K562 (cell line): ENCODE data around the gene CTRB2. TPM values are rescaled to one million over a fixed set of nuclear protein-coding genes. Genes with fewer than 3 reads are reported as not detected.

Experiments used
- ARID1B ChIP-seq: fragments of 450-650 bp; IDR thresholded peaks from 2 replicates; pipeline ENCODE4 v1.6.1; 2016; ENCODE audit warnings: antibody characterized with exemption, mild to moderate bottlenecking, inconsistent platforms
- DIDO1 ChIP-seq: fragments of 450-650 bp; IDR thresholded peaks from 2 replicates; pipeline ENCODE4 v1.6.1; 2016; ENCODE audit warnings: low read depth, missing biosample characterization, missing genetic modification characterization
- EP300 ChIP-seq: IDR thresholded peaks from 2 replicates; pipeline ENCODE4 v1.6.1; 2012; ENCODE audit warnings: low read length, improper control_type of control experiment
- MYC ChIP-seq, 2 experiments: fragments of 250-450 bp in 1 of 2; sonication (Bioruptor Pico) in 1 of 2; IDR thresholded peaks; 2 replicates each; pipeline versions ENCODE4 v1.5.1 to v1.6.1; 2012 to 2021; ENCODE audit warnings: low read depth in 2 of 2, borderline replicate concordance in 1 of 2, improper control_type of control experiment in 1 of 2, low read length in 1 of 2, mild to moderate bottlenecking in 1 of 2, moderate library complexity in 1 of 2
- NBN ChIP-seq: fragments of 450-650 bp; IDR thresholded peaks from 2 replicates; pipeline ENCODE4 v1.6.1; 2016; ENCODE audit warnings: low read depth, mild to moderate bottlenecking
- NFXL1 ChIP-seq: fragments of 450-650 bp; formaldehyde crosslinking; IDR thresholded peaks from 2 replicates; pipeline ENCODE4 v1.4.0; 2021; ENCODE audit warnings: mild to moderate bottlenecking
- SAFB ChIP-seq: fragments of 200-400 bp; formaldehyde crosslinking; IDR thresholded peaks from 2 replicates; pipeline ENCODE4 v1.6.1; 2017; ENCODE audit warnings: low read depth, low read length, borderline replicate concordance
- ZNF696 ChIP-seq: fragments of 250-450 bp; sonication (Bioruptor Pico); conservative IDR thresholded peaks from 2 replicates; pipeline ENCODE4 v1.4.0; 2020; ENCODE audit warnings: mild to moderate bottlenecking, moderate library complexity
- ZNF780A ChIP-seq: fragments of 250-450 bp; sonication (Bioruptor Pico); IDR thresholded peaks from 2 replicates; pipeline ENCODE4 v1.5.0; 2021; ENCODE audit warnings: mild to moderate bottlenecking
- polyA plus RNA-seq, 8 experiments: library from polyadenylated mRNA; depleted of rRNA in 4 of 8; stranded (reverse) in 5 of 8; unstranded in 3 of 8; fragments of >200 nt; fragmentation: Nextera tagmentation in 2 of 8; fragmentation: Illumina TruSeq in 1 of 8; extraction: Ambion mirVana in 2 of 8; extraction: Trizol in 1 of 8; gene quantifications; 2 replicates each; pipeline versions ENCODE4 v1.2.1 to v1.2.3, GENCODE V29; 2011 to 2014; ENCODE audit warnings: inconsistent platforms in 1 of 8, missing spikeins in 1 of 8
- total RNA-seq, 7 experiments: library from RNA; depleted of rRNA in 6 of 7; stranded (reverse); fragments of >200 nt in 6 of 7; fragmentation: Illumina TruSeq in 2 of 7; extraction: Trizol in 2 of 7; gene quantifications; 2 replicates each; pipeline versions ENCODE4 v1.2.1 to v1.2.3, GENCODE V29; 2011 to 2021; ENCODE audit warnings: low replicate concordance in 1 of 7
- TF ChIP-seq, protein P1 (sequence below), 2 experiments: fragments of 450-650 bp; IDR thresholded peaks; 2 replicates each; pipeline ENCODE4 v1.6.1; 2016; ENCODE audit warnings: mild to moderate bottlenecking in 2 of 2, borderline replicate concordance in 1 of 2, low read depth in 1 of 2, moderate library complexity in 1 of 2
- TF ChIP-seq, protein P2 (sequence below): fragments of 250-450 bp; sonication (Bioruptor Pico); IDR thresholded peaks from 2 replicates; pipeline ENCODE4 v1.5.0; 2020; ENCODE audit warnings: mild to moderate bottlenecking
- TF ChIP-seq, protein P3 (sequence below): fragments of 250-450 bp; sonication (Bioruptor Pico); IDR thresholded peaks from 2 replicates; pipeline ENCODE4 v1.4.0; 2020; ENCODE audit warnings: mild to moderate bottlenecking, moderate library complexity
- TF ChIP-seq, protein P4 (sequence below): fragments of 450-650 bp; IDR thresholded peaks from 2 replicates; pipeline ENCODE4 v1.6.1; 2016; ENCODE audit warnings: low read depth, mild to moderate bottlenecking, moderate library complexity

CTRB2 gene
- total and polyA plus RNA-seq, 9 of the 15 experiments (the other 6 are each of a cell fraction or from before 2014, with no cell fraction given) = 5.1 TPM; not detected in 8

DNA sequence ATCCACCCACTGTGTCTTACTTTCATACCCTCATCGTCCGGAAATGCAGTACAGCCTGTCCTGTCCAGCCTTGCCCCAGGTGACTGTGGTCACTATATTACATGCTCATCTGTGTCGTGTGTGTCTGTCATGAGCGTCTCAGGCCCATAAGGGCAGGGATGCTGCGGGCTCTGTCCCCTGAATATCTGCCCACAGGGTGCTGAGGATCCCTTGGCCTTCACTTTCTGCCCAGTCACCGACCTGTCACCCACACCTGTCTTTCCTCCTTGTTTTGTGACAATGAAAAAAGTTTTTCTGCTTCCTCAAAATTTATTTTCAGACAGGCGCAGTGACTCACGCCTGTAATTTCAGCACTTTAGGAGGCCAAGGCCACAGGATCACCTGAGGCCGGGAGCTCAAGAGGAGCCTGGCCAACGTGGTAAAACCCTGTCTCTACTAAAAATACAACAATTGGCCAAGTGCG is 10.5 kb upstream of the CTRB2 start (continued):
- TF ChIP-seq SAFB = no peak
- TF ChIP-seq ARID1B = no peak
- TF ChIP-seq ZNF696 (CRISPR knock-in tag) = no peak
- TF ChIP-seq, protein P1, sequence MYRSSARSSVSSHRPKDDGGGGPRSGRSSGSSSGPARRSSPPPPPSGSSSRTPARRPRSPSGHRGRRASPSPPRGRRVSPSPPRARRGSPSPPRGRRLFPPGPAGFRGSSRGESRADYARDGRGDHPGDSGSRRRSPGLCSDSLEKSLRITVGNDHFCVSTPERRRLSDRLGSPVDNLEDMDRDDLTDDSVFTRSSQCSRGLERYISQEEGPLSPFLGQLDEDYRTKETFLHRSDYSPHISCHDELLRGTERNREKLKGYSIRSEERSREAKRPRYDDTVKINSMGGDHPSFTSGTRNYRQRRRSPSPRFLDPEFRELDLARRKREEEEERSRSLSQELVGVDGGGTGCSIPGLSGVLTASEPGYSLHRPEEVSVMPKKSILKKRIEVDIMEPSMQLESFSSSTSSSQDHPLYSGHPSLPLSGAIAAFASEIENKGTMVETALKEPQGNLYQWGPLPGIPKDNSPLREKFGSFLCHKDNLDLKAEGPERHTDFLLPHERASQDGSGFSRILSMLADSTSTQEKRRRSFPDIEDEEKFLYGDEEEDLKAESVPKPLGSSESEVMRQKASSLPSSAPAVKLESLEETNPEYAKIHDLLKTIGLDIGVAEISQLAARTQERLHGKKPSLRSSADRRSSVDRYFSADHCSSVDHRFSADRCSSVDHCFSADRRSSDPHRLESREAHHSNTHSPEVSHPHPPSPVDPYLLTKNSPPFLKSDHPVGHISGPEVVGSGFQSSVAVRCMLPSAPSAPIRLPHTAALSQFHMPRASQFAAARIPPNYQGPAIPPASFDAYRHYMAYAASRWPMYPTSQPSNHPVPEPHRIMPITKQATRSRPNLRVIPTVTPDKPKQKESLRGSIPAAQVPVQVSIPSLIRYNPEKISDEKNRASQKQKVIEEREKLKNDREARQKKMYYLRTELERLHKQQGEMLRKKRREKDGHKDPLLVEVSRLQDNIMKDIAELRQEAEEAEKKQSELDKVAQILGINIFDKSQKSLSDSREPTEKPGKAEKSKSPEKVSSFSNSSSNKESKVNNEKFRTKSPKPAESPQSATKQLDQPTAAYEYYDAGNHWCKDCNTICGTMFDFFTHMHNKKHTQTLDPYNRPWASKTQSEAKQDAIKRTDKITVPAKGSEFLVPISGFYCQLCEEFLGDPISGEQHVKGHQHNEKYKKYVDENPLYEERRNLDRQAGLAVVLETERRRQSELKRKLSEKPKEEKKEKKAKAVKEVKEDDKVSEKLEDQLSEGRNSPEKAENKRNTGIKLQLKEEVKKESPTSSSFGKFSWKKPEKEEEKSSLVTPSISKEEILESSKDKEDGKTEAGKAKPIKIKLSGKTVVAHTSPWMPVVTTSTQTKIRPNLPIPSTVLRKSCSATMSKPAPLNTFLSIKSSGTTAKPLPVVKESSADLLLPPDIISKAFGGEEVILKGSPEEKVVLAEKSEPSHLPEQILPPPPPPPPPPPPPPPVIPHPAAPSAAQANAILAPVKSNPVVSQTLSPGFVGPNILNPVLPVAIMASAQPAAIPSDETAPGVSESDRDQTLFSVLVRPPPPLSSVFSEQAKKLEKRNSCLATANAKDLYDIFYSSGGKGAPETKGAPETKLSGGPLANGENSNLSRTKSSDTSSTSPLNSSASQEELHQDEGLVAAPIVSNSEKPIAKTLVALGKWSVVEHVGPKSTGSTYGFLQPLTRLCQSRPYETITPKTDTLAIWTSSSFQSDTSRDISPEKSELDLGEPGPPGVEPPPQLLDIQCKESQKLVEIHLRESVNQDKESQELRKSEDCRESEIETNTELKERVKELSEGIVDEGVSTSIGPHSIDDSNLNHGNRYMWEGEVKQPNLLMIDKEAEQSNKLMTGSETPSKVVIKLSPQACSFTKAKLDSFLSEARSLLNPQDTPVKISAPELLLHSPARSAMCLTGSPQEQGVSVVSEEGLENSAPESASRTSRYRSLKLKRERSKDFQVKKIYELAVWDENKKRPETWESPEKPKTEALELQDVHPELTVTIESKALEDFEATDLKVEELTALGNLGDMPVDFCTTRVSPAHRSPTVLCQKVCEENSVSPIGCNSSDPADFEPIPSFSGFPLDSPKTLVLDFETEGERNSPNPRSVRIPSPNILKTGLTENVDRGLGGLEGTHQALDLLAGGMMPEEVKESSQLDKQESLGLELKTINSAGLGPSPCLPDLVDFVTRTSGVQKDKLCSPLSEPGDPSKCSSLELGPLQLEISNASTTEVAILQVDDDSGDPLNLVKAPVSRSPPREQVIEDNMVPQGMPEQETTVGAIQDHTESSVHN (IDR thresholded peaks at IDR 0.05; ENCODE audit: borderline replicate concordance in 1 of 2, low read depth in 1 of 2) = no peak
- TF ChIP-seq, protein P2, sequence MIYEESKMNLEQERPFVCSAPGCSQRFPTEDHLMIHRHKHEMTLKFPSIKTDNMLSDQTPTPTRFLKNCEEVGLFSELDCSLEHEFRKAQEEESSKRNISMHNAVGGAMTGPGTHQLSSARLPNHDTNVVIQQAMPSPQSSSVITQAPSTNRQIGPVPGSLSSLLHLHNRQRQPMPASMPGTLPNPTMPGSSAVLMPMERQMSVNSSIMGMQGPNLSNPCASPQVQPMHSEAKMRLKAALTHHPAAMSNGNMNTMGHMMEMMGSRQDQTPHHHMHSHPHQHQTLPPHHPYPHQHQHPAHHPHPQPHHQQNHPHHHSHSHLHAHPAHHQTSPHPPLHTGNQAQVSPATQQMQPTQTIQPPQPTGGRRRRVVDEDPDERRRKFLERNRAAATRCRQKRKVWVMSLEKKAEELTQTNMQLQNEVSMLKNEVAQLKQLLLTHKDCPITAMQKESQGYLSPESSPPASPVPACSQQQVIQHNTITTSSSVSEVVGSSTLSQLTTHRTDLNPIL (CRISPR knock-in tag) = no peak
- no peak for TF ChIP-seq EP300
- TF ChIP-seq ZNF780A = no peak
- TF ChIP-seq MYC (IDR thresholded peaks at IDR 0.05; ENCODE audit: low read depth, low read length) = no peak
- no peak for TF ChIP-seq MYC (CRISPR knock-in tag; IDR thresholded peaks at IDR 0.05; ENCODE audit: borderline replicate concordance, low read depth)
- TF ChIP-seq, protein P3, sequence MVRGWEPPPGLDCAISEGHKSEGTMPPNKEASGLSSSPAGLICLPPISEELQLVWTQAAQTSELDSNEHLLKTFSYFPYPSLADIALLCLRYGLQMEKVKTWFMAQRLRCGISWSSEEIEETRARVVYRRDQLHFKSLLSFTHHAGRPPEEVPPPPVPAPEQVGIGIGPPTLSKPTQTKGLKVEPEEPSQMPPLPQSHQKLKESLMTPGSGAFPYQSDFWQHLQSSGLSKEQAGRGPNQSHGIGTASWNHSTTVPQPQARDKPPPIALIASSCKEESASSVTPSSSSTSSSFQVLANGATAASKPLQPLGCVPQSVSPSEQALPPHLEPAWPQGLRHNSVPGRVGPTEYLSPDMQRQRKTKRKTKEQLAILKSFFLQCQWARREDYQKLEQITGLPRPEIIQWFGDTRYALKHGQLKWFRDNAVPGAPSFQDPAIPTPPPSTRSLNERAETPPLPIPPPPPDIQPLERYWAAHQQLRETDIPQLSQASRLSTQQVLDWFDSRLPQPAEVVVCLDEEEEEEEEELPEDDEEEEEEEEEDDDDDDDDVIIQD (CRISPR knock-in tag) = no peak
- no peak for TF ChIP-seq DIDO1 (tag)
- TF ChIP-seq, protein P4, sequence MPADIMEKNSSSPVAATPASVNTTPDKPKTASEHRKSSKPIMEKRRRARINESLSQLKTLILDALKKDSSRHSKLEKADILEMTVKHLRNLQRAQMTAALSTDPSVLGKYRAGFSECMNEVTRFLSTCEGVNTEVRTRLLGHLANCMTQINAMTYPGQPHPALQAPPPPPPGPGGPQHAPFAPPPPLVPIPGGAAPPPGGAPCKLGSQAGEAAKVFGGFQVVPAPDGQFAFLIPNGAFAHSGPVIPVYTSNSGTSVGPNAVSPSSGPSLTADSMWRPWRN = no peak
- no peak for TF ChIP-seq NFXL1 (CRISPR knock-in tag)
- no peak for TF ChIP-seq NBN
